Measurements from ENCODE around the gene SLC35F3.

GRCh38 chr1:234279021-234279420 is 374.5 kb downstream of the SLC35F3 start:
- TF ChIP-seq ZNF512 (CRISPR knock-in tag; IDR thresholded peaks at IDR 0.05; ENCODE audit: borderline replicate concordance) (no peak), CTCF (IDR thresholded peaks at IDR 0.05) (no peak), ZBTB21 (CRISPR knock-in tag; IDR thresholded peaks at IDR 0.05; ENCODE audit: borderline replicate concordance) (no peak), SP1 (CRISPR knock-in tag; conservative IDR thresholded peaks at IDR 0.05) (no peak), TCF7 (CRISPR knock-in tag; IDR thresholded peaks at IDR 0.05; ENCODE audit: low read depth) (no peak), JUN (CRISPR knock-in tag; IDR thresholded peaks at IDR 0.05) (no peak), IRF2 (CRISPR knock-in tag; IDR thresholded peaks at IDR 0.05; ENCODE audit: borderline replicate concordance, low read depth) (no peak), RORB (CRISPR knock-in tag; IDR thresholded peaks at IDR 0.05) (no peak)
